Hepatocyte (in vitro differentiated cells): ENCODE results near the gene ADAM12.

Experiments used
- EZH2 ChIP-seq: fragments of 200-600 bp; sonication (generic); IDR thresholded peaks from 2 replicates; pipeline ENCODE4 v1.6.1; 2016; ENCODE audit warnings: antibody characterized with exemption, mild to moderate bottlenecking, borderline replicate concordance
- EZH2phosphoT487 ChIP-seq: fragments of 200-600 bp; sonication (generic); IDR thresholded peaks from one replicate; pipeline ENCODE4 v1.6.1; 2018; ENCODE audit warnings: antibody characterized with exemption, mild to moderate bottlenecking, low read depth, moderate library complexity; ENCODE audit not compliant: unreplicated experiment, severe bottlenecking
- TF ChIP-seq, protein P1 (sequence below): fragments of 200-600 bp; sonication (generic); IDR thresholded peaks from 2 replicates; pipeline ENCODE4 v1.5.1; 2016; ENCODE audit warnings: antibody characterized with exemption, mild to moderate bottlenecking; ENCODE audit not compliant: poor library complexity

DNA sequence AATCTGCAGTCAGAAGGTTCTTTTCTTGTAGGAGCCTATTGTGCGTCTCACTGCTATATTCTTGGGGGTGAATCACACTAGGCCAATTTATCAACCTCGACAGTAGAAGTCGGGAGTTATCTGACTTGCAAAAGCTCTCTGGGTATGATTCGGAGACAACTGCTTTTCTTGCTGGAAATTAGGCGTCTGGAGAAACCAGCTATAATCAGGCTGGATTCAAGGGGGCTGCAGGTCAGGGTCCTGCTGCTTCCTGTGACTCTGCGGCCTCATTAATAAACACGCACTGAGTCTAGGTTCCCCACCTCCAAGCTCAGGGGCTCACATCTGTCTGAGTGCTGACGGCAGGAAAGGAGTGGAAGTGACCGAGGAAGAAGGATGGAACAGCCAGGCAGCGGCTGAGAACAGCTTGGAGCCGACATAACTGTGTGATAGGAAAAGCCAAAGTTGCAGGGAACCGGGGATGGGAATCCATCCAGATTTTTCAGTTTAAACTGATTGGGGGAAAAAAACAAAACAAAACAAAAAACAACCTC lies 307.3 kb downstream of the ADAM12 start:
- TF ChIP-seq, protein P1, sequence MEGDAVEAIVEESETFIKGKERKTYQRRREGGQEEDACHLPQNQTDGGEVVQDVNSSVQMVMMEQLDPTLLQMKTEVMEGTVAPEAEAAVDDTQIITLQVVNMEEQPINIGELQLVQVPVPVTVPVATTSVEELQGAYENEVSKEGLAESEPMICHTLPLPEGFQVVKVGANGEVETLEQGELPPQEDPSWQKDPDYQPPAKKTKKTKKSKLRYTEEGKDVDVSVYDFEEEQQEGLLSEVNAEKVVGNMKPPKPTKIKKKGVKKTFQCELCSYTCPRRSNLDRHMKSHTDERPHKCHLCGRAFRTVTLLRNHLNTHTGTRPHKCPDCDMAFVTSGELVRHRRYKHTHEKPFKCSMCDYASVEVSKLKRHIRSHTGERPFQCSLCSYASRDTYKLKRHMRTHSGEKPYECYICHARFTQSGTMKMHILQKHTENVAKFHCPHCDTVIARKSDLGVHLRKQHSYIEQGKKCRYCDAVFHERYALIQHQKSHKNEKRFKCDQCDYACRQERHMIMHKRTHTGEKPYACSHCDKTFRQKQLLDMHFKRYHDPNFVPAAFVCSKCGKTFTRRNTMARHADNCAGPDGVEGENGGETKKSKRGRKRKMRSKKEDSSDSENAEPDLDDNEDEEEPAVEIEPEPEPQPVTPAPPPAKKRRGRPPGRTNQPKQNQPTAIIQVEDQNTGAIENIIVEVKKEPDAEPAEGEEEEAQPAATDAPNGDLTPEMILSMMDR, result no peak
- no peak for TF ChIP-seq EZH2
- TF ChIP-seq EZH2phosphoT487, result no peak
